Liver (tissue), 9 donors: ENCODE measurements around the gene TEC. TPM values are rescaled to one million over a fixed set of nuclear protein-coding genes. Genes with fewer than 3 reads are reported as not detected.

Experiments
- DNase-seq: peaks from one replicate; pipeline ENCODE4 v3.0.0-alpha.2; 2017; ENCODE audit warnings: low spot score
- H3K27ac ChIP-seq, 2 donors: one replicate each; pipeline ENCODE4 v1.7.0; 2013; ENCODE audit warnings: inconsistent platforms in 2 of 2, low read length in 2 of 2, control low read depth in 1 of 2, low read depth in 1 of 2, mild to moderate bottlenecking in 1 of 2
- H3K27me3 ChIP-seq, 4 donors: one replicate each; pipeline versions ENCODE4 v1.6.1 to v1.7.0; 2013; ENCODE audit warnings: low read length in 3 of 4, inconsistent platforms in 1 of 4, mild to moderate bottlenecking in 1 of 4, moderate library complexity in 1 of 4; ENCODE audit not compliant: control insufficient read depth in 4 of 4, insufficient read depth in 4 of 4
- H3K36me3 ChIP-seq, 4 donors: one replicate each; pipeline versions ENCODE4 v1.6.1 to v1.7.0; 2013; ENCODE audit warnings: low read length in 3 of 4, mild to moderate bottlenecking in 3 of 4, low read depth in 1 of 4, moderate library complexity in 1 of 4; ENCODE audit not compliant: control insufficient read depth in 4 of 4, insufficient read depth in 3 of 4
- H3K4me1 ChIP-seq, 4 donors: one replicate each; pipeline versions ENCODE4 v1.6.1 to v1.7.0; 2013; ENCODE audit warnings: low read length in 3 of 4, mild to moderate bottlenecking in 3 of 4, moderate library complexity in 1 of 4; ENCODE audit not compliant: control insufficient read depth in 4 of 4, insufficient read depth in 4 of 4
- H3K4me3 ChIP-seq, 3 donors: one replicate each; pipeline versions ENCODE4 v1.6.1 to v1.7.0; 2013; ENCODE audit warnings: low read length in 3 of 3, control low read depth in 1 of 3, low read depth in 1 of 3, mild to moderate bottlenecking in 1 of 3
- H3K9ac ChIP-seq, 2 donors: one replicate each; pipeline ENCODE4 v1.7.0; 2013; ENCODE audit warnings: low read length in 2 of 2, mild to moderate bottlenecking in 2 of 2, moderate library complexity in 2 of 2, control low read depth in 1 of 2, low read depth in 1 of 2
- H3K9me3 ChIP-seq, 4 donors: one replicate each; pipeline versions ENCODE4 v1.6.1 to v1.7.0; 2013; ENCODE audit warnings: low read length in 3 of 4; ENCODE audit not compliant: control insufficient read depth in 4 of 4
- ATF3 ChIP-seq: IDR thresholded peaks from 2 replicates; pipeline ENCODE4 v1.6.1; 2016; ENCODE audit warnings: antibody characterized with exemption
- EGR1 ChIP-seq, 2 donors: IDR thresholded peaks; 2 replicates each; pipeline ENCODE4 v1.6.1; 2016 to 2018; ENCODE audit warnings: antibody characterized with exemption in 2 of 2, low read depth in 2 of 2
- FOXA1 ChIP-seq: IDR thresholded peaks from 2 replicates; pipeline ENCODE4 v1.6.1; 2016; ENCODE audit warnings: antibody characterized with exemption
- FOXA2 ChIP-seq: IDR thresholded peaks from 2 replicates; pipeline ENCODE4 v1.6.1; 2016; ENCODE audit warnings: antibody characterized with exemption
- GABPA ChIP-seq, 2 donors: IDR thresholded peaks in 1 of 2; conservative IDR thresholded peaks in 1 of 2; 2 replicates each; pipeline ENCODE4 v1.6.1; 2016; ENCODE audit warnings: antibody characterized with exemption in 2 of 2, mild to moderate bottlenecking in 1 of 2, moderate library complexity in 1 of 2
- HNF4A ChIP-seq, 2 donors: conservative IDR thresholded peaks; 2 replicates each; pipeline ENCODE4 v1.6.1; 2016; ENCODE audit warnings: antibody characterized with exemption in 2 of 2, mild to moderate bottlenecking in 2 of 2
- HNF4G ChIP-seq: IDR thresholded peaks from 2 replicates; pipeline ENCODE4 v1.6.1; 2016; ENCODE audit warnings: antibody characterized with exemption
- JUND ChIP-seq, 2 donors: IDR thresholded peaks; 2 replicates each; pipeline ENCODE4 v1.6.1; 2016; ENCODE audit warnings: antibody characterized with exemption in 2 of 2
- NR2F2 ChIP-seq: IDR thresholded peaks from 2 replicates; pipeline ENCODE4 v1.6.1; 2016; ENCODE audit warnings: antibody characterized with exemption
- RAD21 ChIP-seq, 2 donors: IDR thresholded peaks; 2 replicates each; pipeline ENCODE4 v1.6.1; 2016; ENCODE audit warnings: antibody characterized with exemption in 2 of 2, mild to moderate bottlenecking in 2 of 2
- RXRA ChIP-seq, 2 donors: IDR thresholded peaks; 2 replicates each; pipeline ENCODE4 v1.6.1; 2017 to 2018; ENCODE audit warnings: antibody characterized with exemption in 2 of 2, mild to moderate bottlenecking in 1 of 2
- SP1 ChIP-seq: IDR thresholded peaks from 2 replicates; pipeline ENCODE4 v1.6.1; 2018; ENCODE audit warnings: antibody characterized with exemption, mild to moderate bottlenecking
- TAF1 ChIP-seq: conservative IDR thresholded peaks from 2 replicates; pipeline ENCODE4 v1.6.1; 2016; ENCODE audit warnings: antibody characterized with exemption, mild to moderate bottlenecking
- YY1 ChIP-seq: IDR thresholded peaks from 2 replicates; pipeline ENCODE4 v1.6.1; 2016; ENCODE audit warnings: antibody characterized with exemption, mild to moderate bottlenecking
- ZBTB33 ChIP-seq: IDR thresholded peaks from 2 replicates; pipeline ENCODE4 v1.6.1; 2016; ENCODE audit warnings: antibody characterized with exemption
- WGBS: extraction: QIAGEN DNeasy Blood & Tissue Kit; methylation state at CpG from one replicate; pipeline ENCODE4 v1.1.7; 2013; 5-methylcytosine and 5-hydroxymethylcytosine counted together
- polyA plus RNA-seq, 2 donors: library from polyadenylated mRNA; stranded (reverse) in 1 of 2; unstranded in 1 of 2; fragments of 200-250 nt in 1 of 2; fragments of >200 nt in 1 of 2; fragmentation: Nextera tagmentation in 1 of 2; extraction: Ambion mirVana in 1 of 2; gene quantifications; one replicate each; pipeline versions ENCODE4 v1.2.1 to v1.2.3, GENCODE V29; 2013 to 2015
- total RNA-seq, 2 donors: library from RNA; depleted of rRNA; stranded (reverse); fragments of >200 nt; gene quantifications; one replicate each; pipeline ENCODE4 v1.2.3, GENCODE V29; 2014
- TF ChIP-seq, protein P1 (sequence below): IDR thresholded peaks from 2 replicates; pipeline ENCODE4 v1.6.1; 2016; ENCODE audit warnings: antibody characterized with exemption, mild to moderate bottlenecking
- TF ChIP-seq, protein P2 (sequence below): IDR thresholded peaks from 2 replicates; pipeline ENCODE4 v1.6.1; 2016; ENCODE audit warnings: antibody characterized with exemption
- TF ChIP-seq, protein P3 (sequence below): fragments of 150-350 bp; IDR thresholded peaks from 2 replicates; pipeline ENCODE4 v1.5.1; 2017; ENCODE audit warnings: improper control_type of control experiment, low read depth, low read length; ENCODE audit not compliant: missing input control
- donor health status: healthy.
- donor health status: healthy.
- donor health status: healthy.
- donor health status: healthy.
- donor health status: healthy.

Gene TEC
- total and polyA plus RNA-seq, 4 donors, result 1.1 to 4.7 (median 2.0) TPM

- Histone ChIP-seq H3K27me3 (no peaks in the 10 kb centered on the region), H3K4me1 (no peaks in the 10 kb centered on the region), H3K4me3 (no peak overlapping the region), H3K9me3 (no peaks in the 10 kb centered on the region), H3K36me3 (no peaks in the 10 kb centered on the region), H3K9ac (no peak overlapping the region), H3K27ac (no peak overlapping the region)
- no peak for DNase-seq
- TF ChIP-seq ZBTB33 (no peak), HNF4A (conservative IDR thresholded peaks at IDR 0.05) (no peak), HNF4G (no peak), TAF1 (no peak), FOXA1 (no peak), JUND (IDR thresholded peaks at IDR 0.05) (no peak), RXRA (IDR thresholded peaks at IDR 0.05) (no peak), ATF3 (no peak), SP1 (no peak), NR2F2 (no peak), GABPA (IDR thresholded peaks at IDR 0.05 in 1 of 2, conservative IDR thresholded peaks at IDR 0.05 in 1 of 2) (no peak), EGR1 (IDR thresholded peaks at IDR 0.05; ENCODE audit: low read depth in 2 of 2) (no peak), RAD21 (IDR thresholded peaks at IDR 0.05) (no peak), FOXA2 (no peak)
- TF ChIP-seq, protein P1, sequence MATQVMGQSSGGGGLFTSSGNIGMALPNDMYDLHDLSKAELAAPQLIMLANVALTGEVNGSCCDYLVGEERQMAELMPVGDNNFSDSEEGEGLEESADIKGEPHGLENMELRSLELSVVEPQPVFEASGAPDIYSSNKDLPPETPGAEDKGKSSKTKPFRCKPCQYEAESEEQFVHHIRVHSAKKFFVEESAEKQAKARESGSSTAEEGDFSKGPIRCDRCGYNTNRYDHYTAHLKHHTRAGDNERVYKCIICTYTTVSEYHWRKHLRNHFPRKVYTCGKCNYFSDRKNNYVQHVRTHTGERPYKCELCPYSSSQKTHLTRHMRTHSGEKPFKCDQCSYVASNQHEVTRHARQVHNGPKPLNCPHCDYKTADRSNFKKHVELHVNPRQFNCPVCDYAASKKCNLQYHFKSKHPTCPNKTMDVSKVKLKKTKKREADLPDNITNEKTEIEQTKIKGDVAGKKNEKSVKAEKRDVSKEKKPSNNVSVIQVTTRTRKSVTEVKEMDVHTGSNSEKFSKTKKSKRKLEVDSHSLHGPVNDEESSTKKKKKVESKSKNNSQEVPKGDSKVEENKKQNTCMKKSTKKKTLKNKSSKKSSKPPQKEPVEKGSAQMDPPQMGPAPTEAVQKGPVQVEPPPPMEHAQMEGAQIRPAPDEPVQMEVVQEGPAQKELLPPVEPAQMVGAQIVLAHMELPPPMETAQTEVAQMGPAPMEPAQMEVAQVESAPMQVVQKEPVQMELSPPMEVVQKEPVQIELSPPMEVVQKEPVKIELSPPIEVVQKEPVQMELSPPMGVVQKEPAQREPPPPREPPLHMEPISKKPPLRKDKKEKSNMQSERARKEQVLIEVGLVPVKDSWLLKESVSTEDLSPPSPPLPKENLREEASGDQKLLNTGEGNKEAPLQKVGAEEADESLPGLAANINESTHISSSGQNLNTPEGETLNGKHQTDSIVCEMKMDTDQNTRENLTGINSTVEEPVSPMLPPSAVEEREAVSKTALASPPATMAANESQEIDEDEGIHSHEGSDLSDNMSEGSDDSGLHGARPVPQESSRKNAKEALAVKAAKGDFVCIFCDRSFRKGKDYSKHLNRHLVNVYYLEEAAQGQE, result no peak
- TF ChIP-seq, protein P2, sequence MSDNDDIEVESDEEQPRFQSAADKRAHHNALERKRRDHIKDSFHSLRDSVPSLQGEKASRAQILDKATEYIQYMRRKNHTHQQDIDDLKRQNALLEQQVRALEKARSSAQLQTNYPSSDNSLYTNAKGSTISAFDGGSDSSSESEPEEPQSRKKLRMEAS, result no peak
- TF ChIP-seq, protein P3, sequence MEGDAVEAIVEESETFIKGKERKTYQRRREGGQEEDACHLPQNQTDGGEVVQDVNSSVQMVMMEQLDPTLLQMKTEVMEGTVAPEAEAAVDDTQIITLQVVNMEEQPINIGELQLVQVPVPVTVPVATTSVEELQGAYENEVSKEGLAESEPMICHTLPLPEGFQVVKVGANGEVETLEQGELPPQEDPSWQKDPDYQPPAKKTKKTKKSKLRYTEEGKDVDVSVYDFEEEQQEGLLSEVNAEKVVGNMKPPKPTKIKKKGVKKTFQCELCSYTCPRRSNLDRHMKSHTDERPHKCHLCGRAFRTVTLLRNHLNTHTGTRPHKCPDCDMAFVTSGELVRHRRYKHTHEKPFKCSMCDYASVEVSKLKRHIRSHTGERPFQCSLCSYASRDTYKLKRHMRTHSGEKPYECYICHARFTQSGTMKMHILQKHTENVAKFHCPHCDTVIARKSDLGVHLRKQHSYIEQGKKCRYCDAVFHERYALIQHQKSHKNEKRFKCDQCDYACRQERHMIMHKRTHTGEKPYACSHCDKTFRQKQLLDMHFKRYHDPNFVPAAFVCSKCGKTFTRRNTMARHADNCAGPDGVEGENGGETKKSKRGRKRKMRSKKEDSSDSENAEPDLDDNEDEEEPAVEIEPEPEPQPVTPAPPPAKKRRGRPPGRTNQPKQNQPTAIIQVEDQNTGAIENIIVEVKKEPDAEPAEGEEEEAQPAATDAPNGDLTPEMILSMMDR, result no peak
- WGBS, result 81% methylated on average over 1 of the region's 1 CpG
Observed at GRCh38 chr4:48100256-48100655, 169.4 kb downstream of the TEC start.

- no peak overlapping the region for H3K4me3 ChIP-seq
- H3K4me1 ChIP-seq, result no peaks in the 10 kb centered on the region
- no peak overlapping the region for H3K9ac ChIP-seq
- WGBS, result 79% methylated on average over 2 of the region's 2 CpGs
- no peak for DNase-seq
- no peak for TF ChIP-seq YY1
- TF ChIP-seq NR2F2, result no peak
- TF ChIP-seq SP1, result no peak
- TF ChIP-seq RAD21 (IDR thresholded peaks at IDR 0.05), result no peak
- no peak for TF ChIP-seq FOXA2
- no peak for TF ChIP-seq TAF1
- TF ChIP-seq, protein P3, result no peak
- no peak for TF ChIP-seq RXRA (IDR thresholded peaks at IDR 0.05)
- TF ChIP-seq ZBTB33, result no peak
- no peak for TF ChIP-seq ATF3
- no peak for TF ChIP-seq EGR1 (IDR thresholded peaks at IDR 0.05; ENCODE audit: low read depth in 2 of 2)
- H3K9me3 ChIP-seq, result no peaks in the 10 kb centered on the region
- no peak overlapping the region for H3K27ac ChIP-seq
- no peaks in the 10 kb centered on the region for H3K27me3 ChIP-seq
- no peaks in the 10 kb centered on the region for H3K36me3 ChIP-seq
Observed at GRCh38 chr4:48095441-48095840, 174.2 kb downstream of the TEC start.
